HepG2 (cell line): Measurements from ENCODE around the gene SEC61B. TPM values are rescaled to one million over a fixed set of nuclear protein-coding genes. Genes with fewer than 3 reads are reported as not detected.

Experiments
- CHCHD3 ChIP-seq: sonication (generic); formaldehyde crosslinking; IDR thresholded peaks from 2 replicates; pipeline ENCODE4 v1.8.0; 2022; ENCODE audit warnings: mild to moderate bottlenecking, missing genetic modification reagents, moderate library complexity
- CREM ChIP-seq, 2 experiments: sonication (generic) in 1 of 2; formaldehyde crosslinking in 1 of 2; IDR thresholded peaks; 2 replicates each; pipeline versions ENCODE4 v1.4.0 to v1.6.1; 2016 to 2020; ENCODE audit warnings: antibody characterized with exemption in 1 of 2, mild to moderate bottlenecking in 1 of 2, missing genetic modification reagents in 1 of 2
- FOXP4 ChIP-seq: sonication (generic); formaldehyde crosslinking; IDR thresholded peaks from 2 replicates; pipeline ENCODE4 v1.4.0; 2020; ENCODE audit warnings: missing genetic modification reagents
- HOXA3 ChIP-seq: sonication (generic); formaldehyde crosslinking; IDR thresholded peaks from 2 replicates; pipeline ENCODE4 v1.5.0; 2020; ENCODE audit warnings: missing genetic modification reagents
- KDM6A ChIP-seq: IDR thresholded peaks from 2 replicates; pipeline ENCODE4 v1.6.1; 2016; ENCODE audit warnings: low read depth
- KMT2B ChIP-seq: IDR thresholded peaks from 2 replicates; pipeline ENCODE4 v1.6.1; 2016; ENCODE audit warnings: missing genetic modification reagents, missing compliant biosample characterization
- MED13 ChIP-seq: sonication (generic); formaldehyde crosslinking; IDR thresholded peaks from 2 replicates; pipeline ENCODE4 v1.5.0; 2020; ENCODE audit warnings: missing genetic modification reagents
- NFYB ChIP-seq: sonication (generic); formaldehyde crosslinking; IDR thresholded peaks from 2 replicates; pipeline ENCODE4 v1.4.0; 2020; ENCODE audit warnings: missing genetic modification reagents
- NR1H2 ChIP-seq: sonication (generic); formaldehyde crosslinking; IDR thresholded peaks from 2 replicates; pipeline ENCODE4 v1.8.1; 2022; ENCODE audit warnings: low read depth, missing genetic modification reagents, borderline replicate concordance
- REST ChIP-seq, 2 experiments: IDR thresholded peaks; 2 replicates each; pipeline ENCODE4 v1.6.1; 2011 to 2012; ENCODE audit warnings: low read length in 2 of 2, borderline replicate concordance in 1 of 2, low read depth in 1 of 2, mild to moderate bottlenecking in 1 of 2, moderate library complexity in 1 of 2
- RXRB ChIP-seq: IDR thresholded peaks from 2 replicates; pipeline ENCODE4 v1.6.1; 2016; ENCODE audit warnings: borderline replicate concordance, missing genetic modification reagents, missing compliant biosample characterization
- SIN3A ChIP-seq: IDR thresholded peaks from 2 replicates; pipeline ENCODE4 v1.6.1; 2011; ENCODE audit warnings: low read depth, mild to moderate bottlenecking, control low read depth, low read length, borderline replicate concordance
- TARDBP ChIP-seq: sonication (generic); formaldehyde crosslinking; IDR thresholded peaks from 2 replicates; pipeline ENCODE4 v1.8.0; 2022; ENCODE audit warnings: mild to moderate bottlenecking, missing genetic modification reagents
- TCF12 ChIP-seq, 2 experiments: fragments of 450-650 bp in 1 of 2; sonication (generic) in 1 of 2; formaldehyde crosslinking in 1 of 2; IDR thresholded peaks; 2 replicates each; pipeline versions ENCODE4 v1.6.1 to v1.8.0; 2017 to 2022; ENCODE audit warnings: antibody characterized with exemption in 1 of 2, mild to moderate bottlenecking in 1 of 2, missing genetic modification reagents in 1 of 2, moderate library complexity in 1 of 2
- ZKSCAN1 ChIP-seq: fragments of 150-350 bp; IDR thresholded peaks from 2 replicates; pipeline ENCODE4 v1.6.1; 2014; ENCODE audit warnings: low read length
- ZNF180 ChIP-seq: sonication (generic); formaldehyde crosslinking; IDR thresholded peaks from 2 replicates; pipeline ENCODE4 v1.4.0; 2020; ENCODE audit warnings: low read depth, missing genetic modification reagents, borderline replicate concordance
- ZNF572 ChIP-seq: sonication (generic); formaldehyde crosslinking; IDR thresholded peaks from 2 replicates; pipeline ENCODE4 v1.5.1; 2020; ENCODE audit warnings: mild to moderate bottlenecking, missing genetic modification reagents
- ZNF614 ChIP-seq: IDR thresholded peaks from 2 replicates; pipeline ENCODE4 v1.6.1; 2018; ENCODE audit warnings: missing biosample characterization, missing genetic modification reagents, inconsistent platforms, borderline replicate concordance
- ZNF790 ChIP-seq: sonication (generic); formaldehyde crosslinking; IDR thresholded peaks from 2 replicates; pipeline ENCODE4 v1.8.0; 2022; ENCODE audit warnings: missing genetic modification reagents, mild to moderate bottlenecking, borderline replicate concordance
- ZSCAN5A ChIP-seq: sonication (generic); formaldehyde crosslinking; IDR thresholded peaks from 2 replicates; pipeline ENCODE4 v1.8.0; 2022; ENCODE audit warnings: mild to moderate bottlenecking, missing genetic modification reagents, borderline replicate concordance
- polyA plus RNA-seq, 8 experiments: library from polyadenylated mRNA; depleted of rRNA in 3 of 8; stranded (reverse) in 7 of 8; unstranded in 1 of 8; fragments of >200 nt; fragmentation: Illumina TruSeq in 4 of 8; extraction: Trizol in 4 of 8; gene quantifications; 2 replicates each; pipeline versions ENCODE4 v1.2.1 to v1.2.3, GENCODE V29; 2011 to 2016; ENCODE audit warnings: low read depth in 4 of 8, missing spikeins in 1 of 8, mixed read lengths in 1 of 8; ENCODE audit not compliant: insufficient read depth in 1 of 8
- total RNA-seq, 5 experiments: library from RNA; depleted of rRNA; stranded (reverse); fragments of >200 nt; fragmentation: Illumina TruSeq; extraction: Trizol; gene quantifications; 2 replicates each; pipeline ENCODE4 v1.2.3, GENCODE V29; 2016; ENCODE audit warnings: low read depth in 1 of 5

SEC61B gene
- total and polyA plus RNA-seq, 2 of the 13 experiments (the other 11 are each of a cell fraction or from before 2014, with no cell fraction given) = 191 to 368 TPM

- TF ChIP-seq MED13 (CRISPR knock-in tag) (peak; percentile 57; the same call in 1 of the 2 replicates), FOXP4 (CRISPR knock-in tag) (peak; percentile 7; the same call in 1 of the 2 replicates), NFYB (CRISPR knock-in tag) (peak; percentile 50; the same call in 1 of the 2 replicates), CREM (IDR thresholded peaks at IDR 0.05) (peak; percentile 92), CREM (CRISPR knock-in tag; IDR thresholded peaks at IDR 0.05) (no peak), ZKSCAN1 (no peak), CHCHD3 (CRISPR knock-in tag) (peak; percentile 83; the same call in 1 of the 2 replicates), REST (IDR thresholded peaks at IDR 0.05; ENCODE audit: borderline replicate concordance in 1 of 2, low read depth in 1 of 2, low read length in 2 of 2) (0 out of 4 replicates have a peak, but pooled peaks of 1 of the 2 experiments have one; percentile 34), NR1H2 (CRISPR knock-in tag) (0 out of 2 replicates have a peak, but pooled peaks have one; percentile 28), ZNF572 (CRISPR knock-in tag) (no peak), TARDBP (CRISPR knock-in tag) (0 out of 2 replicates have a peak, but pooled peaks have one; percentile 24), ZNF614 (CRISPR knock-in tag) (no peak), ZSCAN5A (peak; percentile 55; the same call in 1 of the 2 replicates), SIN3A (peak; percentile 5; the same call in 1 of the 2 replicates), KMT2B (peak; percentile 78), ZNF790 (peak; percentile 72; the same call in 1 of the 2 replicates), HOXA3 (CRISPR knock-in tag) (peak; percentile 40; the same call in 1 of the 2 replicates), ZNF180 (CRISPR knock-in tag) (peak; percentile 52; the same call in 1 of the 2 replicates), RXRB (CRISPR knock-in tag) (peak; percentile 24; the same call in 1 of the 2 replicates), TCF12 (IDR thresholded peaks at IDR 0.05) (no peak), TCF12 (CRISPR knock-in tag; IDR thresholded peaks at IDR 0.05) (peak; percentile 82; the same call in 1 of the 2 replicates), KDM6A (CRISPR knock-in tag) (no peak)
These were observed at the start of gene SEC61B, which contains the start of gene ALG2 (continued) for GRCh38 chr9:99221621-99222415.
